ENCODE data around the gene GJC3. TPM values are rescaled to one million over a fixed set of nuclear protein-coding genes. Genes with fewer than 3 reads are reported as not detected.

The GJC3 gene
- total RNA-seq, 1 experiment from 2014 or later = 2.3 TPM

GRCh38 chr7:99898023-99898357, 31.4 kb downstream of the GJC3 start:
- no peak overlapping the region for H3K4ac ChIP-seq (ENCODE audit: low read depth, low read length)
- Mint-ChIP-seq H3K4me1 (peaks cover 0 to 2% of the 10 kb centered on the region in 2 experiments; a peak in 2 of 4 replicates), H3K9me3 (no peaks in the 10 kb centered on the region), H3K27me3 (ENCODE audit: low read depth) (peaks cover 1% of the 10 kb centered on the region; the same call in 1 of the 2 replicates), H3K36me3 (ENCODE audit: insufficient read depth in 1 of 3, low read depth in 3 of 3) (peaks cover 1 to 27% (median 6%) of the 10 kb centered on the region in 3 experiments; a peak in 4 of 7 replicates), H3K27ac (no peak overlapping the region), H3K4me3 (no peak overlapping the region)
- no peaks in the 10 kb centered on the region for H3K79me2 ChIP-seq (ENCODE audit: insufficient read depth, low read length)
- no peak overlapping the region for H3K23ac ChIP-seq (ENCODE audit: insufficient read length, low read depth, low read length)
- H4K91ac ChIP-seq (ENCODE audit: insufficient read length, low read depth, low read length) = no peak overlapping the region
- no peaks in the 10 kb centered on the region for H3K23me2 ChIP-seq (ENCODE audit: insufficient read length, low read depth, low read length, poor library complexity, severe bottlenecking)
- no peaks in the 10 kb centered on the region for H3K27me3 ChIP-seq (ENCODE audit: insufficient read depth, low read length)
- no peak for DNase-seq
- H2BK20ac ChIP-seq (ENCODE audit: low read depth, low read length, poor library complexity, severe bottlenecking) = no peak overlapping the region
- H3K4me1 ChIP-seq (ENCODE audit: insufficient read depth, low read length) = no peaks in the 10 kb centered on the region
- no peaks in the 10 kb centered on the region for H3K9me3 ChIP-seq (ENCODE audit: control insufficient read depth, low read depth, low read length)
- H3K14ac ChIP-seq (ENCODE audit: insufficient read depth, low read length) = no peak overlapping the region
- H4K20me1 ChIP-seq (ENCODE audit: control insufficient read depth, insufficient read depth, insufficient read length) = no peaks in the 10 kb centered on the region
- H3K27ac ChIP-seq (ENCODE audit: insufficient read length, low read depth, low read length) = no peak overlapping the region
- H3K56ac ChIP-seq (ENCODE audit: insufficient read length, low read depth, low read length) = no peak overlapping the region
- H3K4me2 ChIP-seq (ENCODE audit: insufficient read depth, insufficient read length, low read length) = no peak overlapping the region
- no peak overlapping the region for H3K9ac ChIP-seq (ENCODE audit: extremely low read depth, insufficient read length, low read length)
- no peak overlapping the region for H2BK15ac ChIP-seq (ENCODE audit: low read depth, low read length)
- no peak overlapping the region for H2AFZ ChIP-seq (ENCODE audit: low read length)
- H3T11ph ChIP-seq (ENCODE audit: low read length) = no peak overlapping the region
- no peak overlapping the region for H2AK5ac ChIP-seq (ENCODE audit: insufficient read length, low read length)
- no CpG with 5 or more reads among the region's 2 CpGs for WGBS (ENCODE audit: extremely low coverage, insufficient read length, low lambda C conversion rate)
- no peaks in the 10 kb centered on the region for H3K79me1 ChIP-seq (ENCODE audit: insufficient read depth, low read depth, low read length, poor library complexity, severe bottlenecking)
- no peak overlapping the region for H2BK12ac ChIP-seq (ENCODE audit: insufficient read length, low read depth, low read length)
- H3K18ac ChIP-seq (ENCODE audit: insufficient read length, low read depth, low read length) = no peak overlapping the region
- no peak overlapping the region for H4K8ac ChIP-seq (replicated peaks; ENCODE audit: insufficient read length, low read depth, low read length)
- H4K5ac ChIP-seq (ENCODE audit: insufficient read length, low read depth, low read length) = no peak overlapping the region
- TF ChIP-seq, protein P1, sequence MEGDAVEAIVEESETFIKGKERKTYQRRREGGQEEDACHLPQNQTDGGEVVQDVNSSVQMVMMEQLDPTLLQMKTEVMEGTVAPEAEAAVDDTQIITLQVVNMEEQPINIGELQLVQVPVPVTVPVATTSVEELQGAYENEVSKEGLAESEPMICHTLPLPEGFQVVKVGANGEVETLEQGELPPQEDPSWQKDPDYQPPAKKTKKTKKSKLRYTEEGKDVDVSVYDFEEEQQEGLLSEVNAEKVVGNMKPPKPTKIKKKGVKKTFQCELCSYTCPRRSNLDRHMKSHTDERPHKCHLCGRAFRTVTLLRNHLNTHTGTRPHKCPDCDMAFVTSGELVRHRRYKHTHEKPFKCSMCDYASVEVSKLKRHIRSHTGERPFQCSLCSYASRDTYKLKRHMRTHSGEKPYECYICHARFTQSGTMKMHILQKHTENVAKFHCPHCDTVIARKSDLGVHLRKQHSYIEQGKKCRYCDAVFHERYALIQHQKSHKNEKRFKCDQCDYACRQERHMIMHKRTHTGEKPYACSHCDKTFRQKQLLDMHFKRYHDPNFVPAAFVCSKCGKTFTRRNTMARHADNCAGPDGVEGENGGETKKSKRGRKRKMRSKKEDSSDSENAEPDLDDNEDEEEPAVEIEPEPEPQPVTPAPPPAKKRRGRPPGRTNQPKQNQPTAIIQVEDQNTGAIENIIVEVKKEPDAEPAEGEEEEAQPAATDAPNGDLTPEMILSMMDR (conservative IDR thresholded peaks at IDR 0.05) = no peak
- no peak overlapping the region for H2BK120ac ChIP-seq (ENCODE audit: low read depth, low read length, poor library complexity, severe bottlenecking)
- no peak overlapping the region for H2BK5ac ChIP-seq (ENCODE audit: insufficient read length, low read length)
